B cell (primary cell): ENCODE results near the gene PKNOX1. TPM values are rescaled to one million over a fixed set of nuclear protein-coding genes. Genes with fewer than 3 reads are reported as not detected.

ENCODE experiments used
- ATAC-seq: fragments of 200-7000 bp; cut with Tn5 transposase; one replicate; pipeline ENCODE4 v1.10.0; 2021; ENCODE audit warnings: low read depth, mild to moderate bottlenecking, moderate number of reproducible peaks, moderate library complexity
- CTCF ChIA-PET: fragments of 350-600 bp; sonication (Branson Sonifier 250); formaldehyde crosslinking; loops from one replicate; lab custom pipeline; 2021; ENCODE audit warnings: antibody characterized with exemption, inconsistent platforms; lab: Charles Lee
- POLR2A ChIA-PET: fragments of 350-600 bp; sonication (Branson Sonifier 250); formaldehyde crosslinking; loops from one replicate; lab custom pipeline; 2021; ENCODE audit warnings: antibody characterized with exemption; lab: Charles Lee
- DNase-seq: peaks from one replicate; pipeline ENCODE4 v3.0.0; 2013
- H2AFZ ChIP-seq: 2 replicates; pipeline ENCODE4 v1.6.1; 2012; ENCODE audit warnings: mild to moderate bottlenecking, low read depth, low read length; ENCODE audit not compliant: insufficient read depth, poor library complexity, severe bottlenecking
- H3K27ac ChIP-seq, 2 donors: 1 replicate in 1 of 2; 2 replicates in 1 of 2; pipeline ENCODE4 v1.5.1; 2012 to 2013; ENCODE audit warnings: low read length in 2 of 2, mild to moderate bottlenecking in 2 of 2, moderate library complexity in 1 of 2
- H3K27me3 ChIP-seq, 4 experiments: fragments of 200-600 bp in 1 of 4; sonication (generic) in 1 of 4; replicated peaks in 1 of 4; 1 replicate in 2 of 4; 2 replicates in 2 of 4; pipeline versions ENCODE4 v1.6.1 to v1.7.0; 2013 to 2016; ENCODE audit warnings: low read length in 3 of 4, mild to moderate bottlenecking in 2 of 4, mixed read lengths in 1 of 4, moderate library complexity in 1 of 4; ENCODE audit not compliant: insufficient read depth in 4 of 4, control insufficient read depth in 3 of 4; ENCODE audit errors: control extremely low read depth in 1 of 4
- H3K36me3 ChIP-seq, 2 experiments: replicated peaks in 1 of 2; 1 replicate in 1 of 2; 2 replicates in 1 of 2; pipeline versions ENCODE4 v1.6.1 to v1.7.1; 2013; ENCODE audit warnings: low read length in 1 of 2; ENCODE audit not compliant: insufficient read depth in 2 of 2, control insufficient read depth in 1 of 2; ENCODE audit errors: control extremely low read depth in 1 of 2, extremely low read depth in 1 of 2
- H3K4me1 ChIP-seq, 2 donors: fragments of 200-600 bp in 1 of 2; sonication (generic) in 1 of 2; 1 replicate in 1 of 2; 2 replicates in 1 of 2; pipeline versions ENCODE4 v1.5.1 to v1.6.1; 2013 to 2017; ENCODE audit warnings: low read length in 2 of 2; ENCODE audit not compliant: control insufficient read depth in 2 of 2, insufficient read depth in 2 of 2
- H3K4me2 ChIP-seq: replicated peaks from 2 replicates; pipeline ENCODE3; 2012; ENCODE audit warnings: mild to moderate bottlenecking, low read depth, low read length; ENCODE audit not compliant: poor library complexity, severe bottlenecking
- H3K4me3 ChIP-seq, 5 experiments: fragments of 200-600 bp in 1 of 5; sonication (generic) in 1 of 5; 1 replicate in 3 of 5; 2 replicates in 2 of 5; pipeline versions ENCODE4 v1.5.1 to v1.7.0; 2011 to 2016; ENCODE audit warnings: low read length in 4 of 5, mild to moderate bottlenecking in 4 of 5, low read depth in 2 of 5, control low read depth in 1 of 5, moderate library complexity in 1 of 5; ENCODE audit not compliant: insufficient read depth in 1 of 5; ENCODE audit errors: control extremely low read depth in 1 of 5, extremely low read depth in 1 of 5
- H3K79me2 ChIP-seq: fragments of 200-600 bp; sonication (generic); one replicate; pipeline ENCODE4 v1.6.0; 2016; ENCODE audit warnings: low read length; ENCODE audit not compliant: control insufficient read depth, insufficient read depth
- H3K9ac ChIP-seq: fragments of 200-600 bp; sonication (generic); 2 replicates; pipeline ENCODE4 v1.6.1; 2017; ENCODE audit warnings: mild to moderate bottlenecking, low read length, moderate library complexity
- H3K9me3 ChIP-seq, 3 donors: one replicate each; pipeline versions ENCODE4 v1.6.1 to v1.7.1; 2013; ENCODE audit warnings: low read length in 2 of 3; ENCODE audit not compliant: control insufficient read depth in 2 of 3, insufficient read depth in 1 of 3; ENCODE audit errors: control extremely low read depth in 1 of 3
- H4K20me1 ChIP-seq: 2 replicates; pipeline ENCODE4 v1.6.0; 2012; ENCODE audit warnings: mild to moderate bottlenecking, low read length; ENCODE audit not compliant: insufficient read depth, control insufficient read depth, poor library complexity, severe bottlenecking
- H3K27ac Mint-ChIP-seq: one replicate; pipeline ENCODE4 v1.8.0; 2021; ENCODE audit warnings: mixed read lengths
- H3K27me3 Mint-ChIP-seq: one replicate; pipeline ENCODE4 v1.8.0; 2021; ENCODE audit warnings: mixed read lengths
- H3K4me1 Mint-ChIP-seq: one replicate; pipeline ENCODE4 v1.8.0; 2021; ENCODE audit warnings: mixed read lengths
- H3K4me3 Mint-ChIP-seq: one replicate; pipeline ENCODE4 v1.8.0; 2021; ENCODE audit warnings: mixed read lengths
- H3K9me3 Mint-ChIP-seq: one replicate; pipeline ENCODE4 v1.8.0; 2022; ENCODE audit warnings: mixed read lengths; ENCODE audit not compliant: insufficient read depth
- EZH2 ChIP-seq: IDR thresholded peaks from 2 replicates; pipeline ENCODE4 v1.6.1; 2012; ENCODE audit warnings: borderline replicate concordance, low read depth, mild to moderate bottlenecking, moderate library complexity, low read length; ENCODE audit not compliant: insufficient read depth, poor library complexity, severe bottlenecking
- WGBS: methylation state at CpG from one replicate; pipeline ENCODE4 v1.1.5; 2013; ENCODE audit warnings: missing lambda C conversion rate; ENCODE audit not compliant: insufficient coverage; 5-methylcytosine and 5-hydroxymethylcytosine counted together
- intact Hi-C: fragments of 100-400 bp; cut with micrococcal nuclease; formaldehyde crosslinking; loops from one replicate; pipeline ENCODE4 v1.10.0; 2022
- polyA plus RNA-seq: library from polyadenylated mRNA; depleted of rRNA; stranded (reverse); fragments of >200 nt; gene quantifications from 2 replicates; pipeline ENCODE4 v1.2.3, GENCODE V29; 2012
- total RNA-seq, 2 donors: library from RNA; stranded (reverse); fragments of 120-200 nt in 1 of 2; gene quantifications; 1 replicate in 1 of 2; 2 replicates in 1 of 2; pipeline versions ENCODE4 v1.2.3 to v1.2.4, GENCODE V29; 2013 to 2022
- TF ChIP-seq, protein P1 (sequence below): fragments of 200-600 bp; IDR thresholded peaks from one replicate; pipeline ENCODE4 v1.8.0; 2022; ENCODE audit warnings: antibody characterized with exemption, mild to moderate bottlenecking

The PKNOX1 gene
- total and polyA plus RNA-seq, 2 donors (not counting 1 experiment from before 2014, with no cell fraction given): 7.6 to 29.5 TPM

DNA sequence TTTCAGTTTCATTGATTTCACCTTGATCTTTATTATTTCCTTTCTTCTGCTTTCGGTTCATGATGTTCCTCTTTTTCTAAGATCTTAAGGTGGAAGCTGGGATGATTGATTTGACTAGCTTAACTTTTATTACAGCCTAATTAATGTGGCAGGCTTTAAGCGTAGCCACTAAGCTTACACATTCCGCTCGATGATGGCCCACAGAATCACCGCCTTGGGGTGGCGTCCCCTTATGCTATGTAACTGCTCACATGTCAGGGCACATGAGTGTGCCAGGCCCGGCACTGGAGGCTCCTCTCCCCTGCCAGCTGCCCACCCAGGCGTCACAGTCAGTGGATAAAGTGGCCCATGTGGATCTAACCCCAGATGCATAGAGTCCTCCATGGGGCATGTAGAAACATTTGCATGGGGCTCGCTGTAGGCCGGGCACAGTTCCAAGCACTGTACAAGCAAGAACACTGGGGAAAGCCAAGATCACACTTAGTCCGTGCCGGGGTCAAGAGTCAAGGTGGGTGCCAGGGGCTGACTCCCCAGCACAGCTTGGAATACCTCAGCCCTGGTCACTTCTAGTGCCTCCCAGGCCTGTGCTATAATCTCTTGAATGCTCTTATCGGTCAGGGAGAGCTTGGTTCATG, 41.7 kb downstream of the PKNOX1 start:
- peak; percentile 65 for DNase-seq
- ATAC-seq: peak; percentile 57
- CTCF ChIA-PET: no interaction called here
- Histone ChIP-seq H3K9ac (peak overlapping the region; percentile 45), H3K4me1 (peaks cover 19 to 44% of the 10 kb centered on the region in 2 donors), H3K36me3 (peaks cover 6 to 20% of the 10 kb centered on the region in 2 experiments), H3K4me2 (peak overlapping the region; percentile 71), H3K27ac (peak overlapping the region; percentile 34 to 44), H3K79me2 (no peaks in the 10 kb centered on the region), H3K9me3 (no peaks in the 10 kb centered on the region), H2AFZ (no peak overlapping the region), H3K27me3 (no peaks in the 10 kb centered on the region), H3K4me3 (peak overlapping the region in 2 of 5 experiments; percentile 3 to 47), H4K20me1 (no peaks in the 10 kb centered on the region)
- intact Hi-C loops: no loop called here
- H3K27ac Mint-ChIP-seq: peak overlapping the region; percentile 76
- H3K27me3 Mint-ChIP-seq: no peaks in the 10 kb centered on the region
- no peaks in the 10 kb centered on the region for H3K9me3 Mint-ChIP-seq
- TF ChIP-seq EZH2: no peak
- TF ChIP-seq, protein P1, sequence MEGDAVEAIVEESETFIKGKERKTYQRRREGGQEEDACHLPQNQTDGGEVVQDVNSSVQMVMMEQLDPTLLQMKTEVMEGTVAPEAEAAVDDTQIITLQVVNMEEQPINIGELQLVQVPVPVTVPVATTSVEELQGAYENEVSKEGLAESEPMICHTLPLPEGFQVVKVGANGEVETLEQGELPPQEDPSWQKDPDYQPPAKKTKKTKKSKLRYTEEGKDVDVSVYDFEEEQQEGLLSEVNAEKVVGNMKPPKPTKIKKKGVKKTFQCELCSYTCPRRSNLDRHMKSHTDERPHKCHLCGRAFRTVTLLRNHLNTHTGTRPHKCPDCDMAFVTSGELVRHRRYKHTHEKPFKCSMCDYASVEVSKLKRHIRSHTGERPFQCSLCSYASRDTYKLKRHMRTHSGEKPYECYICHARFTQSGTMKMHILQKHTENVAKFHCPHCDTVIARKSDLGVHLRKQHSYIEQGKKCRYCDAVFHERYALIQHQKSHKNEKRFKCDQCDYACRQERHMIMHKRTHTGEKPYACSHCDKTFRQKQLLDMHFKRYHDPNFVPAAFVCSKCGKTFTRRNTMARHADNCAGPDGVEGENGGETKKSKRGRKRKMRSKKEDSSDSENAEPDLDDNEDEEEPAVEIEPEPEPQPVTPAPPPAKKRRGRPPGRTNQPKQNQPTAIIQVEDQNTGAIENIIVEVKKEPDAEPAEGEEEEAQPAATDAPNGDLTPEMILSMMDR: no peak
- POLR2A ChIA-PET: interaction anchor here (1.0 kb wide), 1 partner anchor 12 kb away, joined by 3 read pairs; no protein-coding TSS in a partner anchor
- H3K4me1 Mint-ChIP-seq: peaks cover 38% of the 10 kb centered on the region
- peak overlapping the region; percentile 57 for H3K4me3 Mint-ChIP-seq
- WGBS: 82% methylated on average over 9 of the region's 13 CpGs

DNA sequence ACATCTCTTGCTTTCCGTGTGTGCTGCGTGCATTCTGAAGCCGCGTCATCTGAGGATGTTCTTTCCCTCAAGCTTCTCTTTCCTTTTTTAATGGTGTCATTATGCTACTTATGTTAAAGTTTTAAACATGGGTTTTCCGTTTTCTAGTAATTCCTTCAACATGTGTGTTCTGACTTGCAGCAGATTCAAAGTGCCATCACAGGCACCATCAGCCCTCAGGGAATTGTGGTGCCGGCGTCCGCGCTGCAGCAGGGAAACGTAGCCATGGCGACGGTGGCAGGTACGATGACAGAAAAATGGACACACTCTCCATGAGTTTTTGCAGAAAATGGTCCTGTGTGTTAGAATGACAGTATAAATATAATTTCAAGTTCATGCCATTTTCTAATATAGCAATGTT, 42.4 kb downstream of the PKNOX1 start:
- H3K27ac Mint-ChIP-seq: peak overlapping the region; percentile 76
- H3K9me3 ChIP-seq: no peaks in the 10 kb centered on the region
- no peak overlapping the region for H3K27ac ChIP-seq
- DNase-seq (no peak), ATAC-seq (no peak)
- ChIA-PET POLR2A (no interaction called here), CTCF (no interaction called here)
- peaks cover 6 to 21% of the 10 kb centered on the region in 2 experiments for H3K36me3 ChIP-seq
- WGBS: 96% methylated on average over 5 of the region's 13 CpGs
- H3K4me3 ChIP-seq: peak overlapping the region in 1 of 5 experiments; percentile 47
- H3K27me3 Mint-ChIP-seq: no peaks in the 10 kb centered on the region
- peak overlapping the region; percentile 71 for H3K4me2 ChIP-seq
- no peaks in the 10 kb centered on the region for H3K27me3 ChIP-seq
- no peaks in the 10 kb centered on the region for H3K9me3 Mint-ChIP-seq
- intact Hi-C loops: no loop called here
- H3K4me3 Mint-ChIP-seq: peak overlapping the region; percentile 57
- no peaks in the 10 kb centered on the region for H4K20me1 ChIP-seq
- TF ChIP-seq, protein P1: no peak
- TF ChIP-seq EZH2: no peak
- no peak overlapping the region for H2AFZ ChIP-seq
- no peaks in the 10 kb centered on the region for H3K79me2 ChIP-seq
- H3K4me1 ChIP-seq: peaks cover 19 to 45% of the 10 kb centered on the region in 2 donors
- H3K9ac ChIP-seq: no peak overlapping the region
- H3K4me1 Mint-ChIP-seq: peaks cover 39% of the 10 kb centered on the region
